C4-2B (cell line): ENCODE results near the gene ACAD10.

Experiments used
- CTCF ChIP-seq: fragments of 450-650 bp; conservative IDR thresholded peaks from 2 replicates; pipeline ENCODE4 v1.5.1; 2017; ENCODE audit warnings: mild to moderate bottlenecking
- ZFX ChIP-seq: fragments of 450-650 bp; IDR thresholded peaks from 2 replicates; pipeline ENCODE4 v1.6.1; 2017

- TF ChIP-seq CTCF (no peak), ZFX (no peak)
Measured at GRCh38 chr12:111775205-111776193, 89.6 kb downstream of the ACAD10 start.
